ENCODE measurements around the gene LRRC47.

- TF ChIP-seq CTCF (IDR thresholded peaks at IDR 0.05 in 4 of 5, conservative IDR thresholded peaks at IDR 0.05 in 1 of 5) (no peak), POLR2A (IDR thresholded peaks at IDR 0.05) (no peak)
Observed at GRCh38 chr1:3750741-3751140, 45.6 kb downstream of the LRRC47 start.

All from gastrocnemius medialis (tissue), 4 donors.